Keratinocyte (primary cell): Measurements from ENCODE around the gene KLF1. TPM values are rescaled to one million over a fixed set of nuclear protein-coding genes. Genes with fewer than 3 reads are reported as not detected.
"Not testable (repeated sequence)": the region's sequence is repeated elsewhere in the genome, so short reads cannot be mapped to it uniquely, and the experiment has no call there.

Source experiments
- DNase-seq: peaks from one replicate; pipeline ENCODE4 v3.0.0-alpha.2; 2011; ENCODE audit warnings: low read depth, missing footprints, low spot score
- FAIRE-seq: peaks from 2 replicates; lab custom pipeline; 2011; peaks lifted over from hg19 to GRCh38; lab: Jason Lieb, UNC
- H2AFZ ChIP-seq: 2 replicates; pipeline ENCODE4 v1.6.0; 2012; ENCODE audit warnings: low read length, control low read depth, inconsistent platforms; ENCODE audit not compliant: control insufficient read depth
- H3K27ac ChIP-seq: 2 replicates; pipeline ENCODE4 v1.5.1; 2011; ENCODE audit warnings: low read length; ENCODE audit not compliant: control insufficient read depth, insufficient read depth
- H3K27me3 ChIP-seq: 3 replicates; pipeline ENCODE4 v1.6.0; 2011; ENCODE audit warnings: low read length; ENCODE audit not compliant: control insufficient read depth, insufficient read depth; ENCODE audit errors: extremely low read depth
- H3K36me3 ChIP-seq, 2 experiments: 2 replicates in 1 of 2; 3 replicates in 1 of 2; pipeline ENCODE4 v1.5.1; 2011; ENCODE audit warnings: low read length in 2 of 2, mild to moderate bottlenecking in 1 of 2; ENCODE audit not compliant: control insufficient read depth in 2 of 2, insufficient read depth in 2 of 2; ENCODE audit errors: extremely low read depth in 1 of 2
- H3K4me1 ChIP-seq: 3 replicates; pipeline ENCODE4 v1.5.1; 2011; ENCODE audit warnings: low read length; ENCODE audit not compliant: control insufficient read depth, insufficient read depth; ENCODE audit errors: extremely low read depth
- H3K4me2 ChIP-seq: 3 replicates; pipeline ENCODE4 v1.6.0; 2011; ENCODE audit warnings: low read depth, low read length; ENCODE audit not compliant: control insufficient read depth, insufficient read depth; ENCODE audit errors: extremely low read depth
- H3K4me3 ChIP-seq, 3 experiments: fragments of 200-600 bp in 1 of 3; sonication (generic) in 1 of 3; 2 replicates in 2 of 3; 3 replicates in 1 of 3; pipeline ENCODE4 v1.5.1; 2011 to 2016; ENCODE audit warnings: low read length in 3 of 3, mild to moderate bottlenecking in 3 of 3, control low read depth in 2 of 3, inconsistent platforms in 1 of 3, low read depth in 1 of 3, mixed read lengths in 1 of 3, mixed run types in 1 of 3, moderate library complexity in 1 of 3; ENCODE audit not compliant: control insufficient read depth in 2 of 3, insufficient read depth in 2 of 3; ENCODE audit errors: extremely low read depth in 1 of 3
- H3K79me2 ChIP-seq: 2 replicates; pipeline ENCODE4 v1.6.0; 2012; ENCODE audit warnings: low read length; ENCODE audit not compliant: control insufficient read depth, insufficient read depth
- H3K9ac ChIP-seq: 3 replicates; pipeline ENCODE4 v1.6.0; 2011; ENCODE audit warnings: low read length; ENCODE audit not compliant: control insufficient read depth, insufficient read depth; ENCODE audit errors: extremely low read depth
- H3K9me1 ChIP-seq: 3 replicates; pipeline ENCODE4 v1.6.0; 2011; ENCODE audit warnings: low read length; ENCODE audit not compliant: control insufficient read depth, insufficient read depth; ENCODE audit errors: extremely low read depth
- H3K9me3 ChIP-seq: 2 replicates; pipeline ENCODE4 v1.5.1; 2012; ENCODE audit warnings: low read depth, low read length; ENCODE audit not compliant: control insufficient read depth
- H4K20me1 ChIP-seq: 3 replicates; pipeline ENCODE4 v1.6.0; 2011; ENCODE audit warnings: low read length; ENCODE audit not compliant: control insufficient read depth, insufficient read depth; ENCODE audit errors: extremely low read depth
- CTCF ChIP-seq, 3 experiments: IDR thresholded peaks in 1 of 3; conservative IDR thresholded peaks in 1 of 3; optimal IDR thresholded peaks in 1 of 3; 2 replicates in 2 of 3; 3 replicates in 1 of 3; pipeline versions ENCODE3 to v1.5.1; 2011; ENCODE audit warnings: low read length in 3 of 3, mild to moderate bottlenecking in 3 of 3, moderate library complexity in 2 of 3, control low read depth in 1 of 3, inconsistent platforms in 1 of 3; ENCODE audit not compliant: insufficient read depth in 2 of 3; ENCODE audit errors: extremely low read depth in 1 of 3
- EZH2 ChIP-seq: IDR thresholded peaks from one replicate; pipeline ENCODE4 v1.6.1; 2012; ENCODE audit warnings: inconsistent platforms, mild to moderate bottlenecking, low read length, moderate library complexity
- dilution Hi-C: fragments of 300-500 bp; cut with MboI; formaldehyde crosslinking; loops from one replicate; pipeline ENCODE4 v1.7.0; 2020; ENCODE audit warnings: low sequenced_read_pairs; ENCODE audit not compliant: extremely low pct_ligation_motif_present
- polyA plus RNA-seq, 5 experiments: library from polyadenylated mRNA; depleted of rRNA in 3 of 5; stranded (reverse) in 3 of 5; stranded (forward) in 1 of 5; unstranded in 1 of 5; fragments of >200 nt; gene quantifications; 1 replicate in 1 of 5; 2 replicates in 3 of 5; 3 replicates in 1 of 5; pipeline versions ENCODE4 v1.2.1 to v1.2.3, GENCODE V29; 2011 to 2012; ENCODE audit warnings: missing spikeins in 2 of 5, low read depth in 1 of 5, low replicate concordance in 1 of 5

Gene KLF1
- polyA plus RNA-seq, 1 donor (not counting 4 experiments of a cell fraction or from before 2014, with no cell fraction given) = not detected

GRCh38 chr19:12856653-12857052 is 30.3 kb downstream of the KLF1 start:
- no peak overlapping the region for H3K27ac ChIP-seq
- H3K4me3 ChIP-seq = no peak overlapping the region
- no peak for TF ChIP-seq EZH2
- no peak for TF ChIP-seq CTCF (optimal IDR thresholded peaks at IDR 0.05 in 1 of 3, IDR thresholded peaks at IDR 0.05 in 1 of 3, conservative IDR thresholded peaks at IDR 0.05 in 1 of 3; ENCODE audit: extremely low read depth in 1 of 3, insufficient read depth in 2 of 3, low read length in 3 of 3)
- FAIRE-seq (no peak), DNase-seq (no peak)
- H3K27me3 ChIP-seq = no peaks in the 10 kb centered on the region
- no peaks in the 10 kb centered on the region for H3K9me1 ChIP-seq
- H3K4me2 ChIP-seq = no peak overlapping the region
- dilution Hi-C loops = no loop called here
- H2AFZ ChIP-seq = no peak overlapping the region
- H3K36me3 ChIP-seq = no peaks in the 10 kb centered on the region
- no peaks in the 10 kb centered on the region for H3K4me1 ChIP-seq
- H3K9me3 ChIP-seq = no peaks in the 10 kb centered on the region
- H3K79me2 ChIP-seq = no peaks in the 10 kb centered on the region
- H3K9ac ChIP-seq = no peak overlapping the region
- no peaks in the 10 kb centered on the region for H4K20me1 ChIP-seq

- H3K9me1 ChIP-seq = no peaks in the 10 kb centered on the region
- no peak overlapping the region for H3K27ac ChIP-seq
- H4K20me1 ChIP-seq = no peaks in the 10 kb centered on the region
- no peaks in the 10 kb centered on the region for H3K79me2 ChIP-seq
- no peaks in the 10 kb centered on the region for H3K9me3 ChIP-seq
- peak overlapping the region; percentile 73 for H2AFZ ChIP-seq
- H3K4me2 ChIP-seq = peak overlapping the region; percentile 69
- TF ChIP-seq EZH2 (no peak), CTCF (optimal IDR thresholded peaks at IDR 0.05 in 1 of 3, IDR thresholded peaks at IDR 0.05 in 1 of 3, conservative IDR thresholded peaks at IDR 0.05 in 1 of 3; ENCODE audit: extremely low read depth in 1 of 3, insufficient read depth in 2 of 3, low read length in 3 of 3) (peak; percentile 90 to 100 (median 95))
- peak overlapping the region in 1 of 3 experiments; percentile 15 for H3K4me3 ChIP-seq
- H3K9ac ChIP-seq = peak overlapping the region; percentile 30
- FAIRE-seq (no peak), DNase-seq (peak; percentile 60)
- no peaks in the 10 kb centered on the region for H3K36me3 ChIP-seq
- H3K27me3 ChIP-seq = no peaks in the 10 kb centered on the region
- H3K4me1 ChIP-seq = peaks cover 10% of the 10 kb centered on the region
- dilution Hi-C loops = no loop called here
Measured at GRCh38 chr19:12847159-12848139, 39.6 kb downstream of the KLF1 start.

GRCh38 chr19:12846613-12847012 is 40.4 kb downstream of the KLF1 start:
- DNase-seq, H3K27ac ChIP-seq, H3K9me1 ChIP-seq, H3K4me2 ChIP-seq, H3K4me1 ChIP-seq, H3K4me3 ChIP-seq, H3K36me3 ChIP-seq, H3K79me2 ChIP-seq, FAIRE-seq, H3K27me3 ChIP-seq, H4K20me1 ChIP-seq, H3K9me3 ChIP-seq, dilution Hi-C loops, H3K9ac ChIP-seq, H2AFZ ChIP-seq: not testable (repeated sequence)
